HG03025 (cell line): ENCODE data around the gene C22orf23.
"Not testable (repeated sequence)": the region's sequence is repeated elsewhere in the genome, so short reads cannot be mapped to it uniquely, and the experiment has no call there.

ENCODE experiments used
- ATAC-seq: cut with Tn5 transposase; IDR thresholded peaks from one replicate; pipeline ENCODE4 v1.9.1; 2021; ENCODE audit warnings: mild to moderate bottlenecking, moderate library complexity; ENCODE audit not compliant: unreplicated experiment, low FRiP score

The C22orf23 gene

GRCh38 chr22:37959231-37959825, 5.9 kb upstream of the C22orf23 start:
- ATAC-seq = no peak

- no peak for ATAC-seq
These were observed 3.8 kb upstream of the C22orf23 start for GRCh38 chr22:37957232-37957631.

- ATAC-seq = not testable (repeated sequence)
These were observed 2.5 kb upstream of the C22orf23 start for GRCh38 chr22:37955825-37956397.

DNA sequence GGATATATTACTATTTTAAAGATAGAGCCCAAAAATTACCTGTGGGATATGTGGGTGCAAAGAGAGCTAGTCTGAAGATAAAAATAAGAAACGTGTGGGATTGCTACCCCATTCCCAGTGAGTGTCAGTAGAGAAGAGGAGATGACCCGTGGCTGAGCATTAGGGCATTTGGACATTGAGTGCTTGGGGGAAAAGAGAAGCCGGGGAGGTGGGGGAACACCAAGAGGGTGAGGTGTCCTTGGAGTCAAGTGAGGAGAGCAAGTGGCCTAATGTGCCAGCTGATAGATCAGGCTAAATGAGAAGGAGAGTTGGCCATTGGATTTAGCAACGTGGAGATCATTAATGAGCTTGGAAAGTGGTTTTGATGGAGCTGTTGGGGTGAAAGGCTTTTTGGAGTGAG, 1.3 kb upstream of the C22orf23 start:
- no peak for ATAC-seq

DNA sequence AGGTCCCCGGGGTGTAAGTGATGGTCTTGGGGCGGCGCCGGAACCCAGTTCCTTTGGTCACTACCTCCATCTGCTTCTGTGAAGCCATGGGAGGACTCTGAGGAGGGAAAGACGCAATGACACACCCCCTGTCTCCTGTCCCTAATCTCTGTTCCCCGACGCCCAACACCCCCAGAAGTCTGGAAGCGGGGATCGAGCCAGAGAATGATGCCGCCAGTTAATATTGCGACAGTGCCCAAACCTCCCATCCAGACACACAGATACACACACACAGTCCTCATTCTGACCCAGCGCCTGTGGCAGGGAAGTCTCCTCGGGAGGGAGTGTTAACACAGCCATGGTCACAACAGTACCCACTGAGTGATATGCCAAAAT, 352 bp downstream of the C22orf23 start:
- peak; percentile 34 for ATAC-seq

GRCh38 chr22:37952629-37953028, 772 bp downstream of the C22orf23 start:
- not testable (repeated sequence) for ATAC-seq

DNA sequence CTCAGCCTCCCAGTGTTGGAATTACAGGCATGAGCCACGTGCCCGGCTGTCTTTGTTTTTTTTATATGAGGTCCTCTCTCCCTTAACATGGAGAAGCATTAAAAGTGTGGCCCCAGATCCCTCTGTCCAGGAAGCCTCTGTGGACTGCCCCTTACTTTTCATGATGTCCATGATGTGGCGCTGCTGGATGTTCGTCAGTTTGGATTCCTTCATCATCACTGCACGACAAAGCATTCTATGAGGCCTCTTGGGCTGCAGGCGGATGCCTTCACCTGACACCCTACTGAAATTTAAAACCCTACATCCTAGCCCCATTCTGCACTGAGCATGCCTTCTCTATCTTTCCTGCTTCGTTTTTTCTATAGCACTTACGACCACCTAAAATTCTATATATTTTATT, 2.1 kb downstream of the C22orf23 start:
- ATAC-seq = no peak

- not testable (repeated sequence) for ATAC-seq
These were observed 6.1 kb downstream of the C22orf23 start for GRCh38 chr22:37947142-37947795.

DNA sequence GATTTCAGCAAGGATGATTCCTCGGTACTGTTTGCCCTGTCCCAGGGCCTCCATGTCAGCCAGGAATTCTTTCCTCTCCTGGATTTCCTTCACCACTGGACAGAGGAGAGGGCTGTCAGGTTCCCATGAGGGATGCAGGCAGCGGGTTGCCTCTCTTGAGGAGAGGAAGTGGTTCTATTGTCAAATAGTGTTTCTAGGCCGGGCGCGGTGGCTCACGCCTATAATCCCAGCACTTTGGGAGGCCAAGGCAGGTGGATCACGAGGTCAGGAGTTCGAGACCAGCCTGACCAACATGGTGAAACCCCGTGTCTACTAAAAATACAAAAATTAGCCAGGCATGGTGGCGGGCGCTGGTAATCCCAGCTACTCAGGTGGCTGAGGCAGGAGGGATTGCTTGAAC, 9.0 kb downstream of the C22orf23 start:
- not testable (repeated sequence) for ATAC-seq

DNA sequence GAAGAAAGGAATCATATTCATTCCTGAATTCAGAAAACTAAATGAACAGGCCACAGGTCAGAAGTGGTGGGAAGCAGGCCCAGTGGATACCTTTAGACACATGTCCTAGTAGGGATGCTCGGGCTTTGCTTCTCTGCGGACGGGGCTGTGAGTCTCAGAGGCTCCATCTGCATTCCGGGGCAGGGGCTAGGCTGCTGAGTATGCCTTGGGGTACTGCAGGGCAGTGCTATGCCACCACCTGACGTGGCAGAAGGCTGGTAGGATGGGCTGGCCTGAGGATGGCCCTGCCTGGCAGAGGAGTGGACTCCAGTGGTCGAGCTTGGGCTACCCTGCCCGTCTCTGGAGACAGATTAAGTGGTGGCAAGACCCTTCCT, 9.6 kb downstream of the C22orf23 start:
- ATAC-seq = no peak

- ATAC-seq = no peak
These were observed 10.1 kb downstream of the C22orf23 start for GRCh38 chr22:37943136-37943824.

- ATAC-seq = no peak
These were observed 11.3 kb downstream of the C22orf23 start for GRCh38 chr22:37942133-37942532.

- no peak for ATAC-seq
These were observed 12.6 kb downstream of the C22orf23 start for GRCh38 chr22:37940698-37941376.

- no peak for ATAC-seq
These were observed 19.6 kb downstream of the C22orf23 start for GRCh38 chr22:37933711-37934376.

- ATAC-seq = no peak
These were observed 20.4 kb downstream of the C22orf23 start for GRCh38 chr22:37932821-37933578.

GRCh38 chr22:37932401-37932800, 21.0 kb downstream of the C22orf23 start:
- ATAC-seq = no peak

DNA sequence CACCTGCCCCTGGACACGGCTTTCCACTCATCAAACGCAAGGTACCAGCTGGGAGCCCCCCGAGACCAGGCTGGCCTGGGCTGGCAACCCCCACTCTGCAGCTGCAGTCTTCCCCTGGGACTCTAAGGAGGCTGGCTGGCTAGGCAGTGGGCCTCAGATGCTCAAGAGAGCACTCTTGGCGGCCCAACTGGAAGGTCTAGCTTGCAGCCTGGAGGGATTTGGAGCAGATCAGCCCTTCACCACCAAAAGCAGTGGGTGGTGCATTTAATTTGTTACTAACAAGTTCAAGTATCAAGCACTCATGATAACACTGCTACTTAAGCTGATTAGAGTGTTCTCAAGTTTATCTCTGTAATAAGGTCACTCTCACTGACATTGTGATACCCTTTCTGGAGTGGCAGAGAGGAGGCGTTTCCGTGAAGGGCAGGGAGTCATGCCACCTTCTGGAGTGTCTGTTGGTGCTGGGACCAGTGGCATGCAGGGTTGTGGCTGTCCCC, 21.5 kb downstream of the C22orf23 start:
- ATAC-seq = no peak

DNA sequence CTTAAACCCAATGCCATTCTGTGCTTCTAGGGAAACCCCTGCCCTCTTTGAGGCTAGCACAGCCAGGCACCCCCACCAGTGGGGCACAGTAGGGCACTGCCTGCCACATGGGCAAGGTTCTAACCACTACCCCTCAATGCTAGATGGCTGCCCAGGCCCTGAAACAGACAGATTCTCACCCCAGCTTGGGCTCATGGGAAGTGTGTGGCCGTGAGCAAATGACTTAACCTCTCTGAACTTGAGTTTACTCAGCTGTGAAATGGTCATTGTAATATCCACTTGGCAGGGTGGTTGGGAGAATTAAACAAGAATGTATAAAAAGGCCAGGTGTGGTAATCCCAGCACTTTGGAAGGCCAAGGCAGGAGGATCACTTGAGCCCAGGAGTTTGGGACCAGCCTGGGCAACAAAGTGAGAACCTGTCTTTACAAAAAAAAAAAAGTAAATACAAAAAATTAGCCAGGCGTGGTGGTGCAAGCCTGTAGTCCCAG, 22.4 kb downstream of the C22orf23 start:
- ATAC-seq = no peak

DNA sequence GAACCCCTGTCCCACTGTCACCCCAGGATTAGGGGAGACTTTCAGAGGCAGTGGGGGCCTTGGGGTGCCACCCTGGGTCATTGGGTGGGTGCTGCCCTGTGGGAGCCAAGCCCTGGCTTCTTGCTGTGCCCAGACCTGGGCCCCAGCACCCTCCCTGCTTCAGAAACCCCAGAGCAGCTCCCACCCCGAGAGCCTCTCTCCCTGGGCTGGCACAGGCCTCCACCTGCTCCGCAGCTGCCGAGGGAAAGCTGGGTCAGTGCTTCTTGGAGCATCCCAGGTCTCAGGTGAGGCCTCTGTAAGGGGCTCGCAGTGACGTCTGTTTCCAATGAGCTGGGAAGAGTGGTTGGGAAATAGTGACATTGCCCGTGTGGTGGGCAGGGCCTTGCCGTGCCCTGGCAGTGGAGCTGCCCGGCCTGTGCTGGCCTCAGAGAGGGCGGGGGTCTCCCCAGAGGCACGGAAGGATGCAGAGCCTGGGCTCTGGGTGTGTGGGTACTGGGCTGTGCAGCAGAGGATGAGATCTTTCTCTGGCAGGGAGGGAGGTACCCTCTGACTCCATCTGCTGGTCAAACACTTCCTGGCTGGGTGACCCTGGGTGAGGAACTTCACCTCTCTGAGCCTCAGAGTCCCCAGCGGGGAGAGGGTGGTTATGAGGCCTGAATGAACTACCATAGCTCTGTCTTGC, 23.0 kb downstream of the C22orf23 start:
- no peak for ATAC-seq
